ENCODE results near the gene JAKMIP1. TPM values are rescaled to one million over a fixed set of nuclear protein-coding genes. Genes with fewer than 3 reads are reported as not detected.

Gene JAKMIP1
- total RNA-seq, 1 donor from 2014 or later = 0.54 TPM

DNA sequence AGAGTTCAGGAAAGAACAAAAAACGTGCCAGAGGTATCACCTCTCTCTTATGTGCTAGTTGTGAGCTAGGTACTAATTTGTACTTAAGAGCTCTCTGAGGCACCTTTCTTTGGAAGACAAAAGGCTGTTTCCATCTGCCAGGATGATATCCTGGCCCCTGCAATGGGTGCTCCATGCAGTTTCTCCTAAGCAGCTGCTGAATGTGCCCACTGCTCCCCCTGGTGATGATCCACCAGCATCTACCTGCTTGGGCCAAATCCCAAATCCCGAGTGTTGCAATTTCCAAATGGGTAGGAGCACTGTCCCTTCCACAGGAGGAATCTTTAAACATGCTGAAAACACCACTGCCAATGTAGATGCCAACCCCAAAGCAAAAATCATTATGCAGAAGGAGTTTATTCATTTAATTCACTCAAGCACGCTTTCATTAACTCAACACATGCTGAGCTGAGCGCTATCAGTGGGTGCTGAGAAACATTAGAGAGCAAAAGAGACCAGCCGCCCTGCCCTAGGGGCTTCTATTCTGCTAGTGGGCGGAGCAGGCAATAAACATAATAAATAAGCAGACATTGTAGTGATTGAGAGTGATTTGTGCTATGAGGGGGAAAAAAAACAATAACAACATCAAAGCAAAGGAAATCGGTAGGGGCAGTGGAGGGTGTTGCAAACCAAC is 112.5 kb downstream of the JAKMIP1 start:
- Mint-ChIP-seq H3K4me3 (no peak overlapping the region), H3K36me3 (ENCODE audit: low read depth) (no peaks in the 10 kb centered on the region), H3K4me1 (peaks cover 22% of the 10 kb centered on the region), H3K27me3 (ENCODE audit: low read depth) (peaks cover 6% of the 10 kb centered on the region), H3K27ac (ENCODE audit: unreplicated experiment) (no peak overlapping the region), H3K9me3 (no peaks in the 10 kb centered on the region)
- TF ChIP-seq, protein P1, sequence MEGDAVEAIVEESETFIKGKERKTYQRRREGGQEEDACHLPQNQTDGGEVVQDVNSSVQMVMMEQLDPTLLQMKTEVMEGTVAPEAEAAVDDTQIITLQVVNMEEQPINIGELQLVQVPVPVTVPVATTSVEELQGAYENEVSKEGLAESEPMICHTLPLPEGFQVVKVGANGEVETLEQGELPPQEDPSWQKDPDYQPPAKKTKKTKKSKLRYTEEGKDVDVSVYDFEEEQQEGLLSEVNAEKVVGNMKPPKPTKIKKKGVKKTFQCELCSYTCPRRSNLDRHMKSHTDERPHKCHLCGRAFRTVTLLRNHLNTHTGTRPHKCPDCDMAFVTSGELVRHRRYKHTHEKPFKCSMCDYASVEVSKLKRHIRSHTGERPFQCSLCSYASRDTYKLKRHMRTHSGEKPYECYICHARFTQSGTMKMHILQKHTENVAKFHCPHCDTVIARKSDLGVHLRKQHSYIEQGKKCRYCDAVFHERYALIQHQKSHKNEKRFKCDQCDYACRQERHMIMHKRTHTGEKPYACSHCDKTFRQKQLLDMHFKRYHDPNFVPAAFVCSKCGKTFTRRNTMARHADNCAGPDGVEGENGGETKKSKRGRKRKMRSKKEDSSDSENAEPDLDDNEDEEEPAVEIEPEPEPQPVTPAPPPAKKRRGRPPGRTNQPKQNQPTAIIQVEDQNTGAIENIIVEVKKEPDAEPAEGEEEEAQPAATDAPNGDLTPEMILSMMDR (conservative IDR thresholded peaks at IDR 0.05) = peak; percentile 67
- peak; percentile 50 for DNase-seq (ENCODE audit: low read depth, low spot score)

DNA sequence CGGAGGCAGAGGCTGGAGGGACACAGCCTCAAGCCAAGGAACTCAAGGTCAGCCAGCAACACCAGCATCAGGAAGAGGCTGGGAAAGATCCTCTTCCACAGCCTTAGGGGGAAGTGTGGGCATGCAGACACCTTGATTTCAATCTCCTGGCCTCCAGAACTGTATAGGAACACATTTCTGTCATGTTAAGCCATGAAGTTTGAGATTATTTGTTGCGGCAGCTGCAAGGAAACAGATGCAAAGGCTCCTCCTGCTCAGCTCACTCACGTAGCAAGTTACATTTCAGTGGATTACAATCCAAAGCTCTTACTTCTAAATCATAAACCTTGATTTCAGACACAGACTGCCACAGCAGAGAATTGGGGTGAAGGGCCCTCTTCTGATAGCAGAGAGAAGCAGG is 113.5 kb downstream of the JAKMIP1 start:
- H3K4me3 Mint-ChIP-seq = no peak overlapping the region
- H3K9me3 Mint-ChIP-seq = no peaks in the 10 kb centered on the region
- peaks cover 6% of the 10 kb centered on the region for H3K27me3 Mint-ChIP-seq (ENCODE audit: low read depth)
- no peak for DNase-seq (ENCODE audit: low read depth, low spot score)
- TF ChIP-seq, protein P1 (conservative IDR thresholded peaks at IDR 0.05) = no peak
- H3K4me1 Mint-ChIP-seq = peaks cover 22% of the 10 kb centered on the region
- H3K27ac Mint-ChIP-seq (ENCODE audit: unreplicated experiment) = no peak overlapping the region
- no peaks in the 10 kb centered on the region for H3K36me3 Mint-ChIP-seq (ENCODE audit: low read depth)

DNA sequence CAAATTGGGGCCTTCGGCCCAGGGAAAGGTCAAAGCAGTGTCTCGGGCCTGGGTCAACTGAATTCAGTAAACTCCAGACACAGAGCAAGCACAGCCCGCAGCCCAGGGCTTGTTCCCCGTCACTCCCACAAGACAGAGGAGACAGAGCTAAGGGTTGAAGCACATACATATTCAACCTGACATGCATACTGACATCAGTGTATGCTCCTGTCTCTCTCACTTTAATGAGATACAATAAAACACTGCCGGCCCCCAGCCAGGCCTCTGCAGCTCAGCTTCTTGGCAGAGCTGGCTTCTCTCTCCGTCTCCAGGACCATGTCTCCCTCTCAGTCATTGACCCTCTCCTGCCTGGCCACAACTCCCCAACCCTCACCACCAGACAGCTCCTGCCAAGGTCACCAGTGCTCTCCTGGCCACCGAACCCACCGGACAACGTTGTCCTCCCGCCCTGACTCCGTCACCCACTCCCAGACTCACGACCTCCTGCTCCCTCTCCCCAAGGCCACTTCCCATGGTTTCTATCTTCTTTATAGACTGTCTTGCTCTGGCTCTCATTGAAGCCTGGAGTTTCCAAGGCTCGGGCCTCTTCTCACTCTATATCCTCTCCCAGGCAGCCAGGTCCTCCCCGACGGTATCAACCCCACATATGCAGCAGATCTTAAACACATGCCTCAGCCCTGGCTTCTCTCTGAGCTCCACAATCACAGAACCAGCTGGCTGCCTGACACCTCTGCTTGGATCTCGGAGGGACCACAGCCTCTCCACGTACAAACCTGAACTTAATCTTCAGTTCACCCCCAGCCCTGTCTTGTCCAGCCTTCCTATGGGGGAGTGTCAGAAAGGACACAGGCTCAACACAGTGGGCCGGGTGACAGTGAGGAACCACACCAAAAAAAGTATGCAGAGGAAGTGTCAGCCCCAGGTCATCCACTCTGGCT is 114.4 kb downstream of the JAKMIP1 start:
- TF ChIP-seq, protein P1 (conservative IDR thresholded peaks at IDR 0.05) = no peak
- Mint-ChIP-seq H3K4me1 (peaks cover 17% of the 10 kb centered on the region), H3K36me3 (ENCODE audit: low read depth) (no peaks in the 10 kb centered on the region), H3K9me3 (no peaks in the 10 kb centered on the region), H3K27me3 (ENCODE audit: low read depth) (peaks cover 2% of the 10 kb centered on the region), H3K4me3 (no peak overlapping the region), H3K27ac (ENCODE audit: unreplicated experiment) (no peak overlapping the region)
- DNase-seq (ENCODE audit: low read depth, low spot score) = no peak

DNA sequence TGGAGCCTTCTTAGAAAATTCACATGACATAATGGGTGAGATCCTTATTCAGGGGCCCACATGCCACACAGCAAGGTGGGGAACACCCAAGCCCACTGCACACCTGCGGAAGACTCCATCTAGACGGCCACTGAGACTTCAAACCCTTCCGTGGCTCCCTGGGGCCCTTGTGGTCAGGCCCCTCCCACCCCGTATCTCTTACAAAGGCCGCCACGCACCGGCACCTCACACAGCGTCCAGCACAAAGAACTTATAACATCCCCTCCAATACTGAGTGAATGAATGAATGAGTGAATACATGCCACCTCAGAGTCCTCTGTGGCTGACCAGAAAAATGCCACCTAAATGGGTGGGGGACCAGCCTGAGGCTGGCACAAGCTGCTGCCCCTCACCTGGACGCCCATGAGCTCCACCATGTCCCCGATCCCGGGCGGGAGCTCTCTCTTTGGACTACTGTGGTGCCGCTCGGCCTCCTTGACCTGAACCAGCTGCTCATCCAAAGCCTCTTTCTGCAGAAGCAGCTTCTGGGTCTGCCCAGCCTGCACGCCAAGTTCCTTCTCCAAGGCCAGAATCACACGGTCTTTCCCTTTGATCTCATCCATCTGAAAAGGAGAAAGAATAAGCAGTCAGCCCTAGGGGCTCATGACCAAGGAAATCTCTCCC is 115.2 kb downstream of the JAKMIP1 start:
- no peaks in the 10 kb centered on the region for H3K36me3 Mint-ChIP-seq (ENCODE audit: low read depth)
- H3K9me3 Mint-ChIP-seq = no peaks in the 10 kb centered on the region
- no peak overlapping the region for H3K27ac Mint-ChIP-seq (ENCODE audit: unreplicated experiment)
- H3K4me1 Mint-ChIP-seq = peaks cover 10% of the 10 kb centered on the region
- DNase-seq (ENCODE audit: low read depth, low spot score) = no peak
- H3K27me3 Mint-ChIP-seq (ENCODE audit: low read depth) = peaks cover 2% of the 10 kb centered on the region
- TF ChIP-seq, protein P1 (conservative IDR thresholded peaks at IDR 0.05) = no peak
- no peak overlapping the region for H3K4me3 Mint-ChIP-seq

DNA sequence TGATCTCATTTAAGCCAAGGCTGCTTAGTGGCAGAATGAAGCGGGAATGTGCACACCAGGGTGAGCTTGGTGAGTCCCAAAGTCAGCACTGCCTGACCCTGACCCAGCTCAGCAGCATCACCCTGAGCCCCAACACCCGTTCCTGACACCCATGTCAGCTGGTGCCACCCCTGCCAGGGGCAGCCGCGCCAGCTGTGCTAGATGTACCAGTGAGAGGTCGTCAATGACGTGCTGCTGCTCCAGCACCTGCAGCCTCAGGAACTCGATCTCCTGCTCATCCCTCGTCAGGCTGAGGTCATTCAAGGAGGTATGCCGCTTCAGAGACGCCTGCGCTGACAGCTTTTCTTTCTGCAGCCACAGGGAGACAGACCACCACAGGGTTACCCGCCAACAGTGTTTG is 120.4 kb downstream of the JAKMIP1 start:
- Mint-ChIP-seq H3K36me3 (ENCODE audit: low read depth) (no peaks in the 10 kb centered on the region), H3K4me1 (no peaks in the 10 kb centered on the region), H3K27me3 (ENCODE audit: low read depth) (peaks cover 4% of the 10 kb centered on the region), H3K9me3 (no peaks in the 10 kb centered on the region), H3K27ac (ENCODE audit: unreplicated experiment) (peak overlapping the region; percentile 35), H3K4me3 (no peak overlapping the region)
- TF ChIP-seq, protein P1 (conservative IDR thresholded peaks at IDR 0.05) = no peak
- DNase-seq (ENCODE audit: low read depth, low spot score) = no peak
